ENCODE results near the gene HCFC1R1. TPM values are rescaled to one million over a fixed set of nuclear protein-coding genes. Genes with fewer than 3 reads are reported as not detected.
A peak's percentile ranks its signal among the peaks of the same experiment; 100 is the strongest.

The HCFC1R1 gene
- total RNA-seq, 1 experiment from 2014 or later: 61.3 TPM

DNA sequence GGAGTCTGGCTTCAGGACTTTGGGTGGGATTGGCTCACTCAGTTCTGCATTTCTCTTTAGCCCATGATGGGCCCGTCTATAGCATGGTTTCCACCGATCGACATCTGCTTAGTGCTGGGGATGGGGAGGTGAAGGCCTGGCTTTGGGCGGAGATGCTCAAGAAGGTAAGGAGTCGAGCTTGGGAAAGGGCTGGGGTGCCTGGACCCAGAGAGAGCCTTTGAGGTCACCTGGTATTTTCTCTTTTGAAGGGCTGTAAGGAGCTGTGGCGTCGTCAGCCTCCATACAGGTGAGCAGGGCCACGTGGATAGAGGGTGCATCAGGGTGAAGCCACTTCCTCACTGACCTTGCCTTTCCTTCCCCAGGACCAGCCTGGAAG lies 2.2 kb upstream of the HCFC1R1 start:
- Histone ChIP-seq H3K27me3 (ENCODE audit: insufficient read depth, low read length) (no peaks in the 10 kb centered on the region), H3K4me1 (ENCODE audit: insufficient read depth, low read length) (peaks cover 2% of the 10 kb centered on the region; the same call in 1 of the 2 replicates), H3K79me1 (ENCODE audit: insufficient read depth, low read depth, low read length, poor library complexity, severe bottlenecking) (no peaks in the 10 kb centered on the region), H2AK5ac (ENCODE audit: insufficient read length, low read length) (no peak overlapping the region), H3K56ac (ENCODE audit: insufficient read length, low read depth, low read length) (no peak overlapping the region), H2BK15ac (ENCODE audit: low read depth, low read length) (no peak overlapping the region), H2BK120ac (ENCODE audit: low read depth, low read length, poor library complexity, severe bottlenecking) (no peak overlapping the region), H3K9me3 (ENCODE audit: control insufficient read depth, low read depth, low read length) (no peaks in the 10 kb centered on the region), H4K91ac (ENCODE audit: insufficient read length, low read depth, low read length) (no peak overlapping the region), H3K27ac (ENCODE audit: insufficient read length, low read depth, low read length) (no peak overlapping the region), H4K8ac (replicated peaks; ENCODE audit: insufficient read length, low read depth, low read length) (no peak overlapping the region), H3K79me2 (ENCODE audit: insufficient read depth, low read length) (no peaks in the 10 kb centered on the region), H3K23me2 (ENCODE audit: insufficient read length, low read depth, low read length, poor library complexity, severe bottlenecking) (peaks cover 22% of the 10 kb centered on the region), H3K4me2 (ENCODE audit: insufficient read depth, insufficient read length, low read length) (no peak overlapping the region), H3K14ac (ENCODE audit: insufficient read depth, low read length) (no peak overlapping the region), H2BK12ac (ENCODE audit: insufficient read length, low read depth, low read length) (no peak overlapping the region), H2BK5ac (ENCODE audit: insufficient read length, low read length) (no peak overlapping the region), H3K9ac (ENCODE audit: extremely low read depth, insufficient read length, low read length) (no peak overlapping the region), H3K18ac (ENCODE audit: insufficient read length, low read depth, low read length) (no peak overlapping the region), H3K4ac (ENCODE audit: low read depth, low read length) (no peak overlapping the region), H2BK20ac (ENCODE audit: low read depth, low read length, poor library complexity, severe bottlenecking) (no peak overlapping the region), H3T11ph (ENCODE audit: low read length) (no peak overlapping the region), H3K23ac (ENCODE audit: insufficient read length, low read depth, low read length) (no peak overlapping the region), H4K20me1 (ENCODE audit: control insufficient read depth, insufficient read depth, insufficient read length) (no peaks in the 10 kb centered on the region), H2AFZ (ENCODE audit: low read length) (no peak overlapping the region), H4K5ac (ENCODE audit: insufficient read length, low read depth, low read length) (no peak overlapping the region)
- TF ChIP-seq CTCF (conservative IDR thresholded peaks at IDR 0.05): no peak
- peaks cover 16 to 51% (median 42%) of the 10 kb centered on the region in 3 experiments for H3K36me3 Mint-ChIP-seq (ENCODE audit: insufficient read depth in 1 of 3, low read depth in 3 of 3)
- H3K4me1 Mint-ChIP-seq: peaks cover 22 to 47% of the 10 kb centered on the region in 2 experiments
- H3K27ac Mint-ChIP-seq: no peak overlapping the region
- H3K4me3 Mint-ChIP-seq: no peak overlapping the region; a peak in 1 of 5 replicates
- peak; percentile 23 for DNase-seq
- H3K9me3 Mint-ChIP-seq: no peaks in the 10 kb centered on the region
- peaks cover 4% of the 10 kb centered on the region for H3K27me3 Mint-ChIP-seq (ENCODE audit: low read depth)
- no CpG with 5 or more reads among the region's 8 CpGs for WGBS (ENCODE audit: extremely low coverage, insufficient read length, low lambda C conversion rate)

Data from H9 (cell line).